ENCODE data around the gene HOXA6. TPM values are rescaled to one million over a fixed set of nuclear protein-coding genes. Genes with fewer than 3 reads are reported as not detected.

Gene HOXA6
- total and polyA plus RNA-seq, 9 of the 15 experiments (the other 6 are each of a cell fraction or from before 2014, with no cell fraction given), result not detected

GRCh38 chr7:27179503-27180430 is 32.2 kb upstream of the HOXA6 start:
- peaks cover 43 to 78% of the 10 kb centered on the region in 2 experiments for H3K27me3 ChIP-seq (ENCODE audit: control insufficient read depth in 2 of 2, insufficient read depth in 2 of 2, low read length in 2 of 2)
- peaks cover 0 to 19% of the 10 kb centered on the region in 2 experiments; a peak in 2 of 5 replicates for H3K4me1 ChIP-seq (replicated peaks in 1 of 2; ENCODE audit: control insufficient read depth in 2 of 2, insufficient read depth in 2 of 2, low read length in 2 of 2)
- H3K36me3 ChIP-seq (ENCODE audit: control insufficient read depth, insufficient read depth, low read length), result no peaks in the 10 kb centered on the region
- H3K9ac ChIP-seq (ENCODE audit: insufficient read depth in 1 of 2, low read depth in 2 of 2, low read length in 2 of 2), result no peak overlapping the region
- no peak overlapping the region for H3K4me2 ChIP-seq (ENCODE audit: insufficient read depth, low read length)
- H3K9me1 ChIP-seq (ENCODE audit: control insufficient read depth, insufficient read depth, low read length), result no peaks in the 10 kb centered on the region
- FAIRE-seq, result no peak
- ChIA-PET CTCF (ENCODE audit: low intra/inter-chr PET ratio) (interaction anchor here (0.6 kb wide), 1 partner anchor 411 kb away, joined by 3 read pairs; no protein-coding TSS in a partner anchor), POLR2A (no interaction called here)
- H3K9me3 ChIP-seq (replicated peaks; ENCODE audit: control insufficient read depth, insufficient read depth, low read depth, low read length), result no peaks in the 10 kb centered on the region; the same call in 1 of the 2 replicates
- peak; percentile 94 for ATAC-seq
- intact Hi-C loops (cut with micrococcal nuclease), result no loop called here
- H3K4me3 ChIP-seq, result no peak overlapping the region
- no peak overlapping the region for H3K27ac ChIP-seq (ENCODE audit: extremely low read depth, low read depth, low read length)
- WGBS (ENCODE audit: insufficient coverage, low coverage, missing lambda C conversion rate), result 39% methylated on average over 38 of the region's 56 CpGs
- H3K79me2 ChIP-seq (ENCODE audit: control insufficient read depth, insufficient read depth, low read length), result no peaks in the 10 kb centered on the region
- no peak overlapping the region for H2AFZ ChIP-seq (ENCODE audit: low read depth, low read length)
- in situ Hi-C loops (cut with MboI), result no loop called here
- DNase-seq (ENCODE audit: extremely low read depth in 1 of 4, low spot score in 3 of 4), result peak; percentile 71 to 85 (median 81)
- no TSS peak for BruUV-seq (replicated peaks)
- H4K20me1 ChIP-seq (replicated peaks; ENCODE audit: control insufficient read depth, insufficient read depth, low read length), result no peaks in the 10 kb centered on the region
- TF ChIP-seq FOSL1 (tag; conservative IDR thresholded peaks at IDR 0.05) (no peak), CEBPG (CRISPR knock-in tag; IDR thresholded peaks at IDR 0.05) (no peak), CEBPG (tag; conservative IDR thresholded peaks at IDR 0.05 in 1 of 2, IDR thresholded peaks at IDR 0.05 in 1 of 2) (no peak), PBX2 (CRISPR knock-in tag; IDR thresholded peaks at IDR 0.05; ENCODE audit: low read depth) (no peak), PBX2 (tag; conservative IDR thresholded peaks at IDR 0.05; ENCODE audit: low read depth) (0 out of 2 replicates have a peak, but pooled peaks have one; percentile 14), FOXK1 (CRISPR knock-in tag; IDR thresholded peaks at IDR 0.05; ENCODE audit: borderline replicate concordance) (no peak), ZNF324 (CRISPR knock-in tag; IDR thresholded peaks at IDR 0.05) (no peak), ZNF3 (CRISPR knock-in tag; IDR thresholded peaks at IDR 0.05) (no peak), PYGO2 (tag; IDR thresholded peaks at IDR 0.05) (no peak), MBD1 (CRISPR knock-in tag; IDR thresholded peaks at IDR 0.05) (peak; percentile 75; the same call in 1 of the 2 replicates), RAD21 (CRISPR knock-in tag; conservative IDR thresholded peaks at IDR 0.05 in 1 of 2, IDR thresholded peaks at IDR 0.05 in 1 of 2) (peak; percentile 16 to 35; a peak in 2 of 4 replicates), L3MBTL2 (IDR thresholded peaks at IDR 0.05) (no peak)
